Measurements from ENCODE around the gene IQGAP2. TPM values are rescaled to one million over a fixed set of nuclear protein-coding genes. Genes with fewer than 3 reads are reported as not detected.
A peak's percentile ranks its signal among the peaks of the same experiment; 100 is the strongest.

Gene IQGAP2
- total and polyA plus RNA-seq, 2 of the 8 experiments (the other 6 are each of a cell fraction or from before 2014, with no cell fraction given), result 19.7 to 66.0 TPM

DNA sequence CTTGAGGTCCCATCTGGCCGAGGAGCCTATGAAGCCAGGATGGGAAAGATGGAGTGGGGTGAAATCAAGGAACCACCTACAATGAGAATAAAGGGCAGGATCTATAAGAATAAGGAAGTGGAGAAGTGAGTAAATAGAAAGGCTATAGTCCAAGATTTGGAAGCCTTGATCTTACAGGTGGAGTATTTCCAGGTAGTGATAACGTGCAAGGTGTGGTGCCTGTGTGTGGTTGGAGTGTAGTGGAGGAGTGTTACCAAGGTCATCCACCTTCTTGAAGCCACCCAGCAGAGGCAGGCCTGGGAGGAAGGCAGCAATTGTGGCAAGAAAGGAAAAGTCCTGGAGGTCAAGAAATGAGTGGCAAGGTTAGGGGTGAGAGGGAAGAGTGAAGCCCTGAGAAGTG is 72.9 kb downstream of the IQGAP2 start:
- H2BK15ac ChIP-seq (ENCODE audit: low read length), result no peak overlapping the region
- no peak for FAIRE-seq
- no peaks in the 10 kb centered on the region for H3K27me3 ChIP-seq (replicated peaks in 1 of 4; ENCODE audit: control insufficient read depth in 3 of 4, extremely low read depth in 1 of 4, insufficient read depth in 3 of 4, low read length in 3 of 4)
- H3K9me3 ChIP-seq (ENCODE audit: insufficient read depth in 2 of 2, low read depth in 1 of 2, low read length in 1 of 2), result peaks cover 3% of the 10 kb centered on the region in 2 experiments; a peak in 2 of 4 replicates
- H2BK12ac ChIP-seq (ENCODE audit: low read depth, low read length), result peak overlapping the region; percentile 96
- H4K5ac ChIP-seq (ENCODE audit: insufficient read length, low read depth, low read length), result no peak overlapping the region
- 0 out of 2 replicates have a peak overlapping the region, but pooled peaks have one; percentile 49 for H2BK5ac ChIP-seq (ENCODE audit: low read depth, low read length)
- ChIA-PET CTCF (ENCODE audit: partially characterized antibody) (interaction anchor here (0.9 to 11.0 kb wide), 3 partner anchors 7 to 72 kb away, joined by 3 to 69 read pairs (median 4); no protein-coding TSS in a partner anchor), POLR2A (ENCODE audit: partially characterized antibody) (no interaction called here)
- peaks cover 13% of the 10 kb centered on the region; the same call in 1 of the 2 replicates for H3K79me1 ChIP-seq (ENCODE audit: low read depth, low read length)
- H3K23ac ChIP-seq (ENCODE audit: insufficient read length), result no peak overlapping the region
- peaks cover 0 to 28% of the 10 kb centered on the region in 2 experiments; a peak in 2 of 4 replicates for H3K79me2 ChIP-seq (ENCODE audit: control insufficient read depth in 1 of 2, insufficient read depth in 2 of 2, low read length in 2 of 2)
- H4K8ac ChIP-seq (ENCODE audit: extremely low read depth, insufficient read depth, low read length), result no peak overlapping the region
- H4K20me1 ChIP-seq (replicated peaks in 1 of 2; ENCODE audit: control insufficient read depth in 1 of 2, insufficient read depth in 2 of 2, low read length in 2 of 2), result no peaks in the 10 kb centered on the region
- H2AK5ac ChIP-seq (ENCODE audit: low read depth, low read length), result 0 out of 2 replicates have a peak overlapping the region, but pooled peaks have one; percentile 32
- no peak overlapping the region for H2AFZ ChIP-seq (ENCODE audit: low read length)
- H3K14ac ChIP-seq (ENCODE audit: insufficient read length), result no peak overlapping the region
- no peaks in the 10 kb centered on the region for H3K36me3 ChIP-seq (ENCODE audit: control insufficient read depth in 2 of 4, insufficient read depth in 4 of 4, low read length in 3 of 4)
- H2BK120ac ChIP-seq (replicated peaks; ENCODE audit: low read depth, low read length), result no peak overlapping the region
- DNase-seq (ENCODE audit: low read depth in 1 of 2, low spot score in 2 of 2), result no peak
- H3K18ac ChIP-seq (ENCODE audit: extremely low read depth, low read length), result peak overlapping the region; percentile 24; the same call in 1 of the 2 replicates
- H4K91ac ChIP-seq (replicated peaks; ENCODE audit: insufficient read length, low read length), result no peak overlapping the region
- peaks cover 2 to 28% (median 13%) of the 10 kb centered on the region in 4 experiments for H3K4me1 ChIP-seq (replicated peaks in 1 of 4; ENCODE audit: control insufficient read depth in 3 of 4, insufficient read depth in 4 of 4, low read length in 3 of 4)
- H2BK20ac ChIP-seq (ENCODE audit: low read length), result no peak overlapping the region; the same call in 1 of the 2 replicates
- H3K27ac ChIP-seq (ENCODE audit: low read depth, low read length), result no peak overlapping the region
- H3K9ac ChIP-seq (replicated peaks in 1 of 4; ENCODE audit: extremely low read depth in 1 of 4, low read depth in 3 of 4, low read length in 3 of 4), result no peak overlapping the region; a peak in 1 of 7 replicates
- H3K56ac ChIP-seq (replicated peaks; ENCODE audit: insufficient read length, low read depth, low read length), result no peak overlapping the region
- no peak overlapping the region for H3K4me2 ChIP-seq (ENCODE audit: insufficient read depth in 1 of 2, low read depth in 2 of 2, low read length in 2 of 2)
- no peak overlapping the region for H3K4ac ChIP-seq (replicated peaks; ENCODE audit: insufficient read length, low read depth, low read length)
- WGBS, 2 experiments (ENCODE audit: extremely low coverage in 1 of 2, insufficient coverage in 1 of 2, insufficient read length in 1 of 2, insufficient replicate concordance in 2 of 2, low coverage in 1 of 2, low lambda C conversion rate in 2 of 2, missing lambda C conversion rate in 1 of 2), result 78% methylated on average over 2 of the region's 2 CpGs; no CpG with 5 or more reads in 1 of the 2 experiments
- H3K4me3 ChIP-seq (ENCODE audit: extremely low read depth in 1 of 4, insufficient read depth in 2 of 4, low read depth in 3 of 4, low read length in 4 of 4), result no peak overlapping the region
- H3K23me2 ChIP-seq (ENCODE audit: low read depth, low read length), result no peaks in the 10 kb centered on the region
- no peak for TF ChIP-seq SIRT6 (IDR thresholded peaks at IDR 0.05; ENCODE audit: low read length)
- no peak for TF ChIP-seq CHD2 (IDR thresholded peaks at IDR 0.05; ENCODE audit: low read length)
- TF ChIP-seq NRF1 (IDR thresholded peaks at IDR 0.05; ENCODE audit: low read depth, low read length), result no peak
- TF ChIP-seq POU5F1 (IDR thresholded peaks at IDR 0.05; ENCODE audit: low read depth, low read length), result no peak
- TF ChIP-seq PHF8 (conservative IDR thresholded peaks at IDR 0.05; ENCODE audit: low read depth, low read length), result no peak
- TF ChIP-seq, protein P1, sequence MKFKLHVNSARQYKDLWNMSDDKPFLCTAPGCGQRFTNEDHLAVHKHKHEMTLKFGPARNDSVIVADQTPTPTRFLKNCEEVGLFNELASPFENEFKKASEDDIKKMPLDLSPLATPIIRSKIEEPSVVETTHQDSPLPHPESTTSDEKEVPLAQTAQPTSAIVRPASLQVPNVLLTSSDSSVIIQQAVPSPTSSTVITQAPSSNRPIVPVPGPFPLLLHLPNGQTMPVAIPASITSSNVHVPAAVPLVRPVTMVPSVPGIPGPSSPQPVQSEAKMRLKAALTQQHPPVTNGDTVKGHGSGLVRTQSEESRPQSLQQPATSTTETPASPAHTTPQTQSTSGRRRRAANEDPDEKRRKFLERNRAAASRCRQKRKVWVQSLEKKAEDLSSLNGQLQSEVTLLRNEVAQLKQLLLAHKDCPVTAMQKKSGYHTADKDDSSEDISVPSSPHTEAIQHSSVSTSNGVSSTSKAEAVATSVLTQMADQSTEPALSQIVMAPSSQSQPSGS (IDR thresholded peaks at IDR 0.05; ENCODE audit: low read length), result no peak
- TF ChIP-seq EP300 (IDR thresholded peaks at IDR 0.05; ENCODE audit: borderline replicate concordance in 1 of 2, low read depth in 2 of 2, low read length in 2 of 2), result no peak
- no peak for TF ChIP-seq ZNF274 (IDR thresholded peaks at IDR 0.05; ENCODE audit: borderline replicate concordance, extremely low read depth, low read length)
- TF ChIP-seq, protein P2, sequence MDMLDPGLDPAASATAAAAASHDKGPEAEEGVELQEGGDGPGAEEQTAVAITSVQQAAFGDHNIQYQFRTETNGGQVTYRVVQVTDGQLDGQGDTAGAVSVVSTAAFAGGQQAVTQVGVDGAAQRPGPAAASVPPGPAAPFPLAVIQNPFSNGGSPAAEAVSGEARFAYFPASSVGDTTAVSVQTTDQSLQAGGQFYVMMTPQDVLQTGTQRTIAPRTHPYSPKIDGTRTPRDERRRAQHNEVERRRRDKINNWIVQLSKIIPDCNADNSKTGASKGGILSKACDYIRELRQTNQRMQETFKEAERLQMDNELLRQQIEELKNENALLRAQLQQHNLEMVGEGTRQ (IDR thresholded peaks at IDR 0.05; ENCODE audit: low read length), result no peak
- TF ChIP-seq EZH2 (IDR thresholded peaks at IDR 0.05; ENCODE audit: low read depth, low read length, severe bottlenecking), result no peak

Data from H1 (cell line).